Measurements from ENCODE around the gene OR2W3.

The OR2W3 gene

DNA sequence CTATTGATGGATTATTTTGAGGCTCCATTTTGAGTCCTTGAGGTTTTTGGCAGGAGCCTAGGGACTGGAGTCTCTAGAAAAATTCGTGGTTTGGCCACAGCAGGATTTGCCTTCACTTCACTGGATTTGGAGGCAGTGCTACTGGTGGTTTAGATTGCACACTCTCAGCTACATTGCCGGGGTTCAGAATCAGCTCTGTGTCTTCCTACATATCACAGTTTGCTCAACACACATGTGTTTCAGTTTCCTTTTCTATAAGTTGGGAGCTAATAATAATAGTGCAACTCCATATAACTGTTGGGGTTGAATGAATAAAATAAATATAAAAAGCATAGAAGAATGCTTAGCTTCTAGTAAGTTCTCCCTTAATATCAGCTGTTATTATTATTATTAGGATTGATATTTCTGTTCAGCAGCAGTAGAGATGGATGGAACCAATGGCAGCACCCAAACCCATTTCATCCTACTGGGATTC is at the start of gene OR2W3:
OR2W3 (plus strand) TSS at position 425 of the 475 bp plus-strand sequence; CDS start at position 425, 0 bp downstream.
- DNase-seq (ENCODE audit: low spot score) = no peak

DNA sequence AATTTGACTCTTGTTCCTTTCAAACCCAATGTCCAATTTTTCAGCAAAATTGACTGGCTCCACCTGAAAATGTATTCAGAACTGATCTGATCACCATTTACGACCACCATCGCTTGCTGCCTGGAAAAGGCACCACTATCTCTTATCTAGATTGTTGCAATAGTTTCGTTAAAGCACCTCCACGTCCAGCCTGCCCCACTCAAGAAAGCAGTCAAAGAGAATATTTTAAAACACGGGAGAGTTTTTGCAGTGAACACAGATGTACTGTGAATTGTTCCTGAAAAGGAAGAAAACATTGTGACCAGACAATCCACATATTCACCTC is 49.7 kb upstream of the OR2W3 start:
- no peak for DNase-seq (ENCODE audit: low spot score)

DNA sequence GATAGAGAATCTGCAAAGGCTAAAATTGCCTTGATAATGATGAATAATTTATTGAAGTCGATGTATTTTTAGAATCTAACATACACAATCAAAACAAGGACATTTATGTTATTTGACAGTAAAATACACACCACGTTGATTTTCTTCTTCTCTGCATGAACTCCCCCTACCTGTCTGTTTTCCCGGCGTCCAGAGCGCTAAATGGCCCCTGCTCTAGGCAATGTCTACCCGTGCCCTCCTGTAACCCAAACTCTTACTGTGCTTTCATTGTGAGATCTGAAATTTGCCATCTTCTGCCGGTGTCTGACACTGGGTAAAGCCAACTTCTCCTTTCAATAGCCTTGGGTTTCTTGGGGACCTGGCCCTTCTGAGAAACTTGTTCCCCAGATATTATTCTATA is 47.0 kb upstream of the OR2W3 start:
- no peak for DNase-seq (ENCODE audit: low spot score)

GRCh38 chr1:247849616-247850015 is 45.8 kb upstream of the OR2W3 start:
- DNase-seq (ENCODE audit: low spot score) = no peak

- no peak for DNase-seq (ENCODE audit: low spot score)
These were observed 40.4 kb upstream of the OR2W3 start for GRCh38 chr1:247854899-247855545.

- no peak for DNase-seq (ENCODE audit: low spot score)
These were observed 39.5 kb upstream of the OR2W3 start for GRCh38 chr1:247855911-247856310.

DNA sequence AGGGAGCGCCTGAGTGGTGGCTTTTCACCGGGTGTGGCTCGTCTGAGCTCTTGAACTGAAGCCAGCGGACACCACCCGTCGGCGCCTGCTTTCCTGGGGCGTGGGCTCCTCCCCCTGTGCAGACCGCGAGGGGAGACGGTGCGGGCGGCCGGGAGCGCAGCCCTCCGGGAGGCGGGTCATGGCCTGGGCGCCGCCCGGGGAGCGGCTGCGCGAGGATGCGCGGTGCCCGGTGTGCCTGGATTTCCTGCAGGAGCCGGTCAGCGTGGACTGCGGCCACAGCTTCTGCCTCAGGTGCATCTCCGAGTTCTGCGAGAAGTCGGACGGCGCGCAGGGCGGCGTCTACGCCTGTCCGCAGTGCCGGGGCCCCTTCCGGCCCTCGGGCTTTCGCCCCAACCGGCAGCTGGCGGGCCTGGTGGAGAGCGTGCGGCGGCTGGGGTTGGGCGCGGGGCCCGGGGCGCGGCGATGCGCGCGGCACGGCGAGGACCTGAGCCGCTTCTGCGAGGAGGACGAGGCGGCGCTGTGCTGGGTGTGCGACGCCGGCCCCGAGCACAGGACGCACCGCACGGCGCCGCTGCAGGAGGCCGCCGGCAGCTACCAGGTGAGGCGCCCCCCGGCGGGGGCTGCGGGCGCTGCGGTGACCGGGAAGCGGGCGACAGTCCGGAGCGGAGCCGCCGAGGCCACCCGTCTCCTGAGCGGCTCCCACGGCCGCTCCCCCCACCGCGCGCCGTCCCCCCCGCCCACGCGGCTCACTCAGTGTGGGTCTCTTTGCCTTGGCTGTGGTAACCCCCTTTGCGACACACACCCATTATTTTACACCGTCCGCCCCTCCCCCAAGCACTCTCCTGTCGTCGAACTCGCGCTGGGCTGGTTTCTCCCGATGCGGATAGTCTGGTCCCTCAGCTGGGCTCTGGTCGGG is 38.1 kb upstream of the OR2W3 start, which contains the start of gene TRIM58:
TRIM58 (plus strand) TSS at position 119 of the 916 bp plus-strand sequence; CDS start at position 179, 60 bp downstream.
- DNase-seq (ENCODE audit: low spot score) = peak; percentile 96

- peak; percentile 56 for DNase-seq (ENCODE audit: low spot score)
These were observed 37.3 kb upstream of the OR2W3 start for GRCh38 chr1:247857985-247858619.

DNA sequence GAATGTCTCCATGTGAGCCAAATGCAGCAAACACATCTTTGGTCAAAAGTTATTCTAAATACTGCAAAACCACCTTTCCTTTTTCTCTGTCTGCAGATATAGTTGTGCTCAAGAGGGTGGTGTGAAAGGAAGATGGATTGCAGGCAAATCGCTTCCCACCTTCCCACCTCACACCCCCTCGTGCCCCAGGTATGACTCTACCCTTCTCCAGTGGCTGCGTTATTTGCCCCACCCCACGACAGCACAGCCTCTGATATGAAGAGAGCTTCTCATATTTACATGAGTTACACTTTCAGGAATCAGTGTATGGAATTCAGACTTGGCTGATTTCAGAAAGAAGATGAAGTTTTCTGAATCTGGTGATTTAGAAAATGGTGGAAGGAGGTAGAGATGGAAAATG is 32.6 kb upstream of the OR2W3 start:
- DNase-seq (ENCODE audit: low spot score) = no peak

- DNase-seq (ENCODE audit: low spot score) = no peak
These were observed 30.7 kb upstream of the OR2W3 start for GRCh38 chr1:247864644-247865043.

GRCh38 chr1:247865416-247865815 is 30.0 kb upstream of the OR2W3 start:
- peak; percentile 78 for DNase-seq (ENCODE audit: low spot score)

DNA sequence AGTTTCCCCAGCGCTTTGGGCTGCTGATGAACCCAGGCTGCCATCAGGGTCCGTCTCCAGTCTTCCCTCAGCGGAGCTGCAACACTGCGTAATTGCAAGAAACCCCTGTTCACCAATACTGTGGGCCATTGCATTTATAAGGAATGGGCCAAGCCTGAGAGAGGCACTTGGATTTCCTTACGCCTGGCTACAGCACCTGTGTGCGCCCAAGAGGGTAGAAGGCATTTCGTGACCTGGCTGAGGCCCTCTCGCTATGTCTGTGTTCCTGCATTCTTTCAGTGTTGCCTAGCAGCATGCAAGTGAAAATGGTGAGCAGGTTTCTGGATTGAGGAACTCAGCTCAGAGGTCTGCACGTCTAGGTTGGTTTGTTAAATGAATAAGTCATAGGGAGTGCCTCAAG is 12.0 kb upstream of the OR2W3 start:
- DNase-seq (ENCODE audit: low spot score) = no peak

DNA sequence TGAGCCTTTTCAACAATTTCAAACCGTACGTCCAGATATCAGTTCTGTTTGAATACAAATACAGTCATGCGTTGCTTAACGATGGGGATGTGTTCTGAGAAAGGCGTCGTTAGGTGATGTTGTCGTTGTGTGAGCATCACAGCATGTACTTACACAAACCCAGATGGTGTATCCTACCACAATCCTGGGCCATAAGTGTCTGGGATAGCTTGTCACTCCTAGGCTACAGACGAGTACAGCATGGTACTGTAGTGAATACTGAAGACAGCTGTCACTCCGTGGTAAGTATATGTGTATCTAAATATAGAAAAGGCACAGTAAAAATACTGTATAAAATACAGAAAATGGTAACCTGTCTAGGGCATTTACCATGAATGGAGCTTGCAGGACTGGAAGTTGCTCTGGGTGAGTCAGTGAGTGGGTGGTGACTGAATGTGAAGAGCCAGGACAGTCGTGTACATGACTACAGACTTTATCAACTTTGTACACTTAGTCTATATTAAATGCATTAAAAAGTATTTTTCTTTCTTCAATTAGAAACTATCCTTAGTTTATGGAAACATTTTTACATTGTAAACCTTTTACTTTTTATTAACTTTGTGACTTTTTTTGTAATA is 10.5 kb upstream of the OR2W3 start:
- no peak for DNase-seq (ENCODE audit: low spot score)

DNA sequence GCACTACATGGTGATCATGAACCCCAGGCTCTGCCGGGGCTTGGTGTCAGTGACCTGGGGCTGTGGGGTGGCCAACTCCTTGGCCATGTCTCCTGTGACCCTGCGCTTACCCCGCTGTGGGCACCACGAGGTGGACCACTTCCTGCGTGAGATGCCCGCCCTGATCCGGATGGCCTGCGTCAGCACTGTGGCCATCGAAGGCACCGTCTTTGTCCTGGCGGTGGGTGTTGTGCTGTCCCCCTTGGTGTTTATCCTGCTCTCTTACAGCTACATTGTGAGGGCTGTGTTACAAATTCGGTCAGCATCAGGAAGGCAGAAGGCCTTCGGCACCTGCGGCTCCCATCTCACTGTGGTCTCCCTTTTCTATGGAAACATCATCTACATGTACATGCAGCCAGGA is 589 bp downstream of the OR2W3 start:
- DNase-seq (ENCODE audit: low spot score) = no peak

- DNase-seq (ENCODE audit: low spot score) = no peak
These were observed 8.7 kb downstream of the OR2W3 start for GRCh38 chr1:247904122-247904521.

DNA sequence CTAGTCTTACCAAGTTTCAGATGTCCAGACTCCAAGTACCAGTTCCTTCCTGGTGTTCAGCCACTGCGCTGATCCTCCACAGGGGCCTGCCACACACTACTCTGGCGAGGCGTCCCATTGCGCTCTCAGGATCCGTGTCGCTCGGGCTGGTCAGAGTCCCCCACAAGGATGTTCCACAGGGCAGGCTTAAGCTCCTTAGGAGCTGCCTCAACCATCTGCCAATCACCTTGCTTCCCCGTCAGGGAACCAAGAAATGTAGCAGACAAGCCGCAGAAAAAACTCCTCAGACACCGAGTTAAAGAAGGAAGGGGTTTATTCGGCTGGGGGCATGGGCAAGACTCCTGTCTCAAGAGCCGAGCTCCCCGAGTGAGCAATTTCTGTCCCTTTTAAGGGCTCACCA is 9.8 kb downstream of the OR2W3 start:
- no peak for DNase-seq (ENCODE audit: low spot score)

DNA sequence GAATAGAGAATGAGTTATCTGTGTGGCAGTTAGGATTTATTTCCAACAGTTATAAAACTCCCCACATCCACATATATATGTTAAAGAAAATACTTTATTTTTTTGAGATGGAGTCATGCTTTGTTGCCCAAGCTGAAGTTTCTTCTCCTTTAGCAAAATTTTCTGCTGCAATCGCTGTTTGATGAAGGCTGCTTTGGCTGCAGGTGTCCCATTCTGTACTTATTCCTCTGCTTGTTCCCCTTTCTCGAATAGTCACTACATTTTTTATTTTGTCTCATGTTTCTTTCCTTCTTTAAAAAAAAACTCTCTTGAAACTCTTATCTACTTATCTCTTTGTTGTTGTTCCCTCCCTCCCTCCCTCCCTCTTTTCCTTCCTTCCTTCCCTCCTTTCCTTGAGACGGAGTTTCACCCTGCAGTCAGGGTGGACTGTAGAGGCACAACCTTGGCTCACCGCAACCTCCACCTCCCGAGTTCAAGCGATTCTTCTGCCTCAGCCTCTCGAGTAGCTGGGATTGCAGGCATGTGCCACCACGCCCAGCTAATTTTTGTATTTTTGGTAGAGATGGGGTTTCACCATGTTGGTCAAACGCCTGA is 10.6 kb downstream of the OR2W3 start:
- no peak for DNase-seq (ENCODE audit: low spot score)

DNA sequence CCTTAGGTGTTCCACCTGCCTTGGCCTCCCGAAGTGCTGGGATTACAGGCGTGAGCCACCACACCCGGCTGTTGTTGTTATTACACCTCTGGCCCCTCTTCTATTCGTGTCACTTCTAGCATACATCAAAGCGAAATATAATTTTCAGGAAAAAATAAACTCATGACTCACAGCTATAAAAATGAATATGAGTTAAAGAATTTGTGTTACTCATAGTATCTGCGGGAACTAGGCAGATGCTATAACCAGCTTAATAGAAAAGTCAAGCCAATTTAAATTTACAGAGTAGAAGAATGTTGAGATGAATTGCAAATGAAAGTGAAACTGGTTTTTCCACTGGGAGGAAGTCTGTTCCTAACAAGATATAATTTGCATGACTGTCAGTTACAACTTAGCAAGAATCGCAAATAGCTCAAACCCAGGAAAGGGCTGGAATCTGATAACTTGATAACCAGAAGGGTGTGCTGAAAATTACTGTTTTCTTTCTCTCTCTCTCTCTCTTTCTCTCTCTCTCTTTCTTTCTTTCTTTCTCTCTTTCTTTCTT is 11.2 kb downstream of the OR2W3 start:
- no peak for DNase-seq (ENCODE audit: low spot score)

DNA sequence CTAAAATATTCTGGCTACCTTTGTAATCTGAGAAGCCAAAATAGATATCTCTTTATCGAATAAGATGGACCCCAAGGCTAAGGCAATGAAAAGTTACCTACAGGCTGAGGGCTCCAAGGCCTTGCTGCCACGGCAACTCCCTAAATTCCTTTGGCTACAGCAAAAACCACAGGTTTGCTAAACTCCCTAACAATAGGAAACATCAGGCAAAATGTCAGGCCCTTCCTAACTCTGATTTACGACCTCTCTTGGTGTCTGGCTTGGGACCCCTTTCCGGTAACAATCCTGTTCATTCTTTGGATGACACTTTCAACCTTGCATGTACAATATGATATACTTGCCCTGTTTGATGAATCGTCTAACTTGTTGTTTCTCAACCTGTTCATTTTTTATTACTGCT is 13.4 kb downstream of the OR2W3 start:
- DNase-seq (ENCODE audit: low spot score) = no peak

- DNase-seq (ENCODE audit: low spot score) = no peak
These were observed 18.4 kb downstream of the OR2W3 start for GRCh38 chr1:247913786-247914185.

GRCh38 chr1:247914941-247915662 is 19.7 kb downstream of the OR2W3 start:
- DNase-seq (ENCODE audit: low spot score) = no peak
